Sigmoid colon (tissue), 4 donors: Measurements from ENCODE around the gene SLC22A5.

Experiments used
- POLR2AphosphoS5 ChIP-seq, 4 donors: sonication (generic); formaldehyde crosslinking; IDR thresholded peaks; one replicate each; pipeline ENCODE4 v1.6.1; 2017; ENCODE audit warnings: antibody characterized with exemption in 4 of 4
- TF ChIP-seq, protein P1 (sequence below), 4 experiments: fragments of 450-650 bp in 3 of 4; fragments of 200-600 bp in 1 of 4; IDR thresholded peaks; one replicate each; pipeline ENCODE4 v1.5.1; 2016 to 2019; ENCODE audit warnings: antibody characterized with exemption in 4 of 4, mild to moderate bottlenecking in 3 of 4, moderate library complexity in 2 of 4

DNA sequence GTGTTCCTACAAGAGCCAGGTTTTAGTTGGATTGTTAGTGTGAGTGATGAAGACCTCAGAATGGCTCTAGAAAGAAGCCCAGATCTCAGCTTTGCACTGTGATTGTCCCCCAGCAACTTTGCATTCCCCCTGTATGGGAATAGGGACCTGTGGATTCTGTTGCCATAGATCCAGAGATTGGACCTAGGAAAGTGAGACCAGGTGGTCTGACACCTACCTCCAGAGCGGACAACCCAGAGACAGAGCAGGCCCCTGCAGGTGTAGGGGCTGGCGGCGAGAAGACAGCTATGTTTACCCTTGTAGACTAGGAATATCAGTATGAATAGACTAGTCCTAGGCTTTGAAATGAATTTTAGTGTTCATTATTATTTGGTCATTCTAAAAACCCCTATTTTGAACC is 67.4 kb downstream of the SLC22A5 start:
- no peak for TF ChIP-seq POLR2AphosphoS5 (IDR thresholded peaks at IDR 0.05)
- TF ChIP-seq, protein P1, sequence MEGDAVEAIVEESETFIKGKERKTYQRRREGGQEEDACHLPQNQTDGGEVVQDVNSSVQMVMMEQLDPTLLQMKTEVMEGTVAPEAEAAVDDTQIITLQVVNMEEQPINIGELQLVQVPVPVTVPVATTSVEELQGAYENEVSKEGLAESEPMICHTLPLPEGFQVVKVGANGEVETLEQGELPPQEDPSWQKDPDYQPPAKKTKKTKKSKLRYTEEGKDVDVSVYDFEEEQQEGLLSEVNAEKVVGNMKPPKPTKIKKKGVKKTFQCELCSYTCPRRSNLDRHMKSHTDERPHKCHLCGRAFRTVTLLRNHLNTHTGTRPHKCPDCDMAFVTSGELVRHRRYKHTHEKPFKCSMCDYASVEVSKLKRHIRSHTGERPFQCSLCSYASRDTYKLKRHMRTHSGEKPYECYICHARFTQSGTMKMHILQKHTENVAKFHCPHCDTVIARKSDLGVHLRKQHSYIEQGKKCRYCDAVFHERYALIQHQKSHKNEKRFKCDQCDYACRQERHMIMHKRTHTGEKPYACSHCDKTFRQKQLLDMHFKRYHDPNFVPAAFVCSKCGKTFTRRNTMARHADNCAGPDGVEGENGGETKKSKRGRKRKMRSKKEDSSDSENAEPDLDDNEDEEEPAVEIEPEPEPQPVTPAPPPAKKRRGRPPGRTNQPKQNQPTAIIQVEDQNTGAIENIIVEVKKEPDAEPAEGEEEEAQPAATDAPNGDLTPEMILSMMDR (IDR thresholded peaks at IDR 0.05), result no peak
